IPS-18a (cell line): Measurements from ENCODE around the gene SND1.

ENCODE experiments used
- H3K27ac ChIP-seq: one replicate; pipeline ENCODE4 v1.5.1; 2013; ENCODE audit warnings: low read length
- H3K27me3 ChIP-seq: one replicate; pipeline ENCODE4 v1.6.1; 2013; ENCODE audit warnings: mild to moderate bottlenecking, low read length; ENCODE audit not compliant: control insufficient read depth, insufficient read depth
- H3K36me3 ChIP-seq: one replicate; pipeline ENCODE4 v1.6.1; 2013; ENCODE audit warnings: low read depth, low read length; ENCODE audit not compliant: control insufficient read depth
- H3K4me1 ChIP-seq: one replicate; pipeline ENCODE4 v1.6.1; 2013; ENCODE audit warnings: low read depth, low read length; ENCODE audit not compliant: control insufficient read depth
- H3K4me3 ChIP-seq: one replicate; pipeline ENCODE4 v1.5.1; 2013; ENCODE audit warnings: low read length
- H3K9ac ChIP-seq: one replicate; pipeline ENCODE4 v1.6.1; 2013; ENCODE audit warnings: mild to moderate bottlenecking, low read length, moderate library complexity
- H3K9me3 ChIP-seq: one replicate; pipeline ENCODE4 v1.6.1; 2013; ENCODE audit warnings: low read depth, low read length; ENCODE audit not compliant: control insufficient read depth

SND1 gene

GRCh38 chr7:127890726-127891125, 238.7 kb downstream of the SND1 start:
- peaks cover 8% of the 10 kb centered on the region for H3K36me3 ChIP-seq
- H3K4me1 ChIP-seq, result peaks cover 32% of the 10 kb centered on the region

GRCh38 chr7:127891144-127891543, 239.2 kb downstream of the SND1 start:
- H3K27me3 ChIP-seq, result no peaks in the 10 kb centered on the region
- H3K4me1 ChIP-seq, result peaks cover 32% of the 10 kb centered on the region
- H3K27ac ChIP-seq, result no peak overlapping the region
- no peak overlapping the region for H3K9ac ChIP-seq
- no peaks in the 10 kb centered on the region for H3K9me3 ChIP-seq
- peaks cover 8% of the 10 kb centered on the region for H3K36me3 ChIP-seq
- no peak overlapping the region for H3K4me3 ChIP-seq

More at GRCh38 chr7:127890726-127891125, 238.7 kb downstream of the SND1 start:
- Histone ChIP-seq H3K9ac (no peak overlapping the region), H3K27me3 (no peaks in the 10 kb centered on the region), H3K27ac (no peak overlapping the region), H3K4me3 (no peak overlapping the region), H3K9me3 (no peaks in the 10 kb centered on the region)

GRCh38 chr7:127891854-127892438, 240.0 kb downstream of the SND1 start:
- Histone ChIP-seq H3K27ac (no peak overlapping the region), H3K27me3 (no peaks in the 10 kb centered on the region), H3K9ac (no peak overlapping the region), H3K36me3 (peaks cover 8% of the 10 kb centered on the region), H3K9me3 (no peaks in the 10 kb centered on the region), H3K4me1 (peaks cover 32% of the 10 kb centered on the region), H3K4me3 (no peak overlapping the region)

GRCh38 chr7:127892488-127893314, 240.7 kb downstream of the SND1 start:
- H3K36me3 ChIP-seq, result peaks cover 7% of the 10 kb centered on the region
- H3K9me3 ChIP-seq, result no peaks in the 10 kb centered on the region
- no peak overlapping the region for H3K4me3 ChIP-seq
- H3K27me3 ChIP-seq, result no peaks in the 10 kb centered on the region
- H3K9ac ChIP-seq, result no peak overlapping the region
- H3K4me1 ChIP-seq, result peaks cover 24% of the 10 kb centered on the region
- no peak overlapping the region for H3K27ac ChIP-seq

GRCh38 chr7:127893547-127893946, 241.6 kb downstream of the SND1 start:
- no peak overlapping the region for H3K27ac ChIP-seq
- H3K27me3 ChIP-seq, result no peaks in the 10 kb centered on the region
- no peak overlapping the region for H3K4me3 ChIP-seq
- no peaks in the 10 kb centered on the region for H3K9me3 ChIP-seq
- peaks cover 18% of the 10 kb centered on the region for H3K4me1 ChIP-seq
- peaks cover 4% of the 10 kb centered on the region for H3K36me3 ChIP-seq
- H3K9ac ChIP-seq, result no peak overlapping the region

GRCh38 chr7:127894588-127894987, 242.6 kb downstream of the SND1 start:
- Histone ChIP-seq H3K4me1 (peaks cover 18% of the 10 kb centered on the region), H3K27me3 (no peaks in the 10 kb centered on the region), H3K4me3 (no peak overlapping the region), H3K36me3 (no peaks in the 10 kb centered on the region), H3K9ac (no peak overlapping the region), H3K27ac (no peak overlapping the region), H3K9me3 (no peaks in the 10 kb centered on the region)

GRCh38 chr7:127895360-127895759, 243.4 kb downstream of the SND1 start:
- no peak overlapping the region for H3K27ac ChIP-seq
- no peaks in the 10 kb centered on the region for H3K36me3 ChIP-seq

GRCh38 chr7:127895814-127896280, 243.9 kb downstream of the SND1 start:
- H3K27me3 ChIP-seq, result no peaks in the 10 kb centered on the region
- no peak overlapping the region for H3K4me3 ChIP-seq
- H3K27ac ChIP-seq, result no peak overlapping the region
- no peaks in the 10 kb centered on the region for H3K36me3 ChIP-seq
- no peak overlapping the region for H3K9ac ChIP-seq
- no peaks in the 10 kb centered on the region for H3K9me3 ChIP-seq
- peaks cover 29% of the 10 kb centered on the region for H3K4me1 ChIP-seq

More at GRCh38 chr7:127895360-127895759, 243.4 kb downstream of the SND1 start:
- Histone ChIP-seq H3K9me3 (no peaks in the 10 kb centered on the region), H3K4me1 (peaks cover 24% of the 10 kb centered on the region), H3K9ac (no peak overlapping the region), H3K27me3 (no peaks in the 10 kb centered on the region), H3K4me3 (no peak overlapping the region)

GRCh38 chr7:127896659-127897058, 244.7 kb downstream of the SND1 start:
- no peaks in the 10 kb centered on the region for H3K36me3 ChIP-seq
- H3K4me1 ChIP-seq, result peaks cover 37% of the 10 kb centered on the region
- H3K4me3 ChIP-seq, result no peak overlapping the region
- H3K9ac ChIP-seq, result no peak overlapping the region
- no peaks in the 10 kb centered on the region for H3K9me3 ChIP-seq
- H3K27me3 ChIP-seq, result no peaks in the 10 kb centered on the region
- H3K27ac ChIP-seq, result no peak overlapping the region

- peaks cover 44% of the 10 kb centered on the region for H3K4me1 ChIP-seq
- H3K4me3 ChIP-seq, result no peak overlapping the region
- no peaks in the 10 kb centered on the region for H3K36me3 ChIP-seq
- no peaks in the 10 kb centered on the region for H3K27me3 ChIP-seq
- H3K9ac ChIP-seq, result no peak overlapping the region
- H3K9me3 ChIP-seq, result no peaks in the 10 kb centered on the region
- H3K27ac ChIP-seq, result no peak overlapping the region
Measured at GRCh38 chr7:127897704-127898454, 245.9 kb downstream of the SND1 start.

GRCh38 chr7:127899411-127899810, 247.4 kb downstream of the SND1 start:
- no peak overlapping the region for H3K9ac ChIP-seq
- H3K27me3 ChIP-seq, result no peaks in the 10 kb centered on the region
- peaks cover 56% of the 10 kb centered on the region for H3K4me1 ChIP-seq
- H3K36me3 ChIP-seq, result no peaks in the 10 kb centered on the region
- no peak overlapping the region for H3K4me3 ChIP-seq
- no peaks in the 10 kb centered on the region for H3K9me3 ChIP-seq
- H3K27ac ChIP-seq, result no peak overlapping the region
